ENCODE data around the gene BLVRB.

DNA sequence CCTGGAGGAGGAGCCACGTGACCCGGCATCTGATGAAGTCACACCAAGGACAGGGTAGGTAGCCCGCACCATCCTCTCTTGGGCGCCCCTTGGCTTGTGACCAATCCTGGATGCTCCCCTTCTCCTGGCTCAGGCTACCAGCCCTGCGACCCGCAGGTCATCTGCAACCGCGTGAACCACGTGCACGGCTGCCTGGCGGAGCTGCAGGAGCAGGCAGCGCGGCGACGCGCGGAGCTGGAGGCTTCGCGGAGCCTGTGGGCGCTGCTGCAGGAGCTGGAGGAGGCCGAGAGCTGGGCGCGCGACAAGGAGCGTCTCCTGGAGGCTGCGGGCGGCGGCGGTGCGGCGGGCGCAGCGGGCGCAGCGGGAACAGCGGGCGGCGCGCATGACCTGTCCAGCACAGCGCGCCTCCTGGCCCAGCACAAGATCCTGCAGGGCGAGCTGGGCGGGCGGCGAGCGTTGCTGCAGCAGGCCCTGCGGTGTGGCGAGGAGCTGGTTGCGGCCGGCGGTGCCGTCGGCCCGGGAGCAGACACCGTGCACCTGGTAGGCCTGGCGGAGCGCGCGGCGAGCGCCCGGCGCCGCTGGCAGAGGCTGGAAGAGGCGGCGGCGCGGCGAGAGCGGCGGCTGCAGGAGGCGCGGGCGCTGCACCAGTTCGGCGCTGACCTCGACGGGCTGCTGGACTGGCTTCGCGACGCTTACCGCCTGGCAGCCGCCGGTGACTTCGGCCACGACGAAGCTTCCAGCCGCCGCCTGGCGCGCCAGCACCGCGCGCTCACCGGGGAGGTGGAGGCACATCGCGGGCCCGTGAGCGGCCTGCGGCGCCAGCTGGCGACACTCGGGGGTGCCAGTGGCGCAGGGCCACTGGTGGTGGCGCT is 47.2 kb upstream of the BLVRB start:
- TF ChIP-seq JUN (IDR thresholded peaks at IDR 0.05; ENCODE audit: borderline replicate concordance, low read depth, low read length), result no peak
- no peak for TF ChIP-seq JUN (CRISPR knock-in tag; IDR thresholded peaks at IDR 0.05; ENCODE audit: borderline replicate concordance)
- no peak for TF ChIP-seq MXI1 (IDR thresholded peaks at IDR 0.05; ENCODE audit: low read depth, low read length)
- TF ChIP-seq CBX5 (IDR thresholded peaks at IDR 0.05; ENCODE audit: borderline replicate concordance, low read depth), result no peak
- no peak for TF ChIP-seq ZNF12 (CRISPR knock-in tag; IDR thresholded peaks at IDR 0.05)
- TF ChIP-seq SPI1 (IDR thresholded peaks at IDR 0.05; ENCODE audit: borderline replicate concordance, low read depth, low read length), result no peak
- TF ChIP-seq NBN (IDR thresholded peaks at IDR 0.05; ENCODE audit: low read depth), result no peak
- TF ChIP-seq, protein P1, sequence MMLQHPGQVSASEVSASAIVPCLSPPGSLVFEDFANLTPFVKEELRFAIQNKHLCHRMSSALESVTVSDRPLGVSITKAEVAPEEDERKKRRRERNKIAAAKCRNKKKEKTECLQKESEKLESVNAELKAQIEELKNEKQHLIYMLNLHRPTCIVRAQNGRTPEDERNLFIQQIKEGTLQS (IDR thresholded peaks at IDR 0.05), result no peak
- TF ChIP-seq, protein P1 (CRISPR knock-in tag; conservative IDR thresholded peaks at IDR 0.05), result no peak
- no peak for TF ChIP-seq EZH2 (IDR thresholded peaks at IDR 0.05; ENCODE audit: borderline replicate concordance, low read depth, low read length)
- TF ChIP-seq POLR2A (conservative IDR thresholded peaks at IDR 0.05), result no peak
- no peak for TF ChIP-seq CEBPB (tag; IDR thresholded peaks at IDR 0.05)
- TF ChIP-seq, protein P2, sequence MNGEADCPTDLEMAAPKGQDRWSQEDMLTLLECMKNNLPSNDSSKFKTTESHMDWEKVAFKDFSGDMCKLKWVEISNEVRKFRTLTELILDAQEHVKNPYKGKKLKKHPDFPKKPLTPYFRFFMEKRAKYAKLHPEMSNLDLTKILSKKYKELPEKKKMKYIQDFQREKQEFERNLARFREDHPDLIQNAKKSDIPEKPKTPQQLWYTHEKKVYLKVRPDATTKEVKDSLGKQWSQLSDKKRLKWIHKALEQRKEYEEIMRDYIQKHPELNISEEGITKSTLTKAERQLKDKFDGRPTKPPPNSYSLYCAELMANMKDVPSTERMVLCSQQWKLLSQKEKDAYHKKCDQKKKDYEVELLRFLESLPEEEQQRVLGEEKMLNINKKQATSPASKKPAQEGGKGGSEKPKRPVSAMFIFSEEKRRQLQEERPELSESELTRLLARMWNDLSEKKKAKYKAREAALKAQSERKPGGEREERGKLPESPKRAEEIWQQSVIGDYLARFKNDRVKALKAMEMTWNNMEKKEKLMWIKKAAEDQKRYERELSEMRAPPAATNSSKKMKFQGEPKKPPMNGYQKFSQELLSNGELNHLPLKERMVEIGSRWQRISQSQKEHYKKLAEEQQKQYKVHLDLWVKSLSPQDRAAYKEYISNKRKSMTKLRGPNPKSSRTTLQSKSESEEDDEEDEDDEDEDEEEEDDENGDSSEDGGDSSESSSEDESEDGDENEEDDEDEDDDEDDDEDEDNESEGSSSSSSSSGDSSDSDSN (IDR thresholded peaks at IDR 0.05; ENCODE audit: borderline replicate concordance in 1 of 2, low read depth in 2 of 2, low read length in 2 of 2), result no peak

Data from K562 (cell line).